GM18907 (cell line): ENCODE data around the gene OPRM1.

Experiments
- ATAC-seq: cut with Tn5 transposase; IDR thresholded peaks from one replicate; pipeline ENCODE4 v1.9.1; 2021; ENCODE audit warnings: mild to moderate bottlenecking, moderate library complexity; ENCODE audit not compliant: unreplicated experiment

Gene OPRM1

DNA sequence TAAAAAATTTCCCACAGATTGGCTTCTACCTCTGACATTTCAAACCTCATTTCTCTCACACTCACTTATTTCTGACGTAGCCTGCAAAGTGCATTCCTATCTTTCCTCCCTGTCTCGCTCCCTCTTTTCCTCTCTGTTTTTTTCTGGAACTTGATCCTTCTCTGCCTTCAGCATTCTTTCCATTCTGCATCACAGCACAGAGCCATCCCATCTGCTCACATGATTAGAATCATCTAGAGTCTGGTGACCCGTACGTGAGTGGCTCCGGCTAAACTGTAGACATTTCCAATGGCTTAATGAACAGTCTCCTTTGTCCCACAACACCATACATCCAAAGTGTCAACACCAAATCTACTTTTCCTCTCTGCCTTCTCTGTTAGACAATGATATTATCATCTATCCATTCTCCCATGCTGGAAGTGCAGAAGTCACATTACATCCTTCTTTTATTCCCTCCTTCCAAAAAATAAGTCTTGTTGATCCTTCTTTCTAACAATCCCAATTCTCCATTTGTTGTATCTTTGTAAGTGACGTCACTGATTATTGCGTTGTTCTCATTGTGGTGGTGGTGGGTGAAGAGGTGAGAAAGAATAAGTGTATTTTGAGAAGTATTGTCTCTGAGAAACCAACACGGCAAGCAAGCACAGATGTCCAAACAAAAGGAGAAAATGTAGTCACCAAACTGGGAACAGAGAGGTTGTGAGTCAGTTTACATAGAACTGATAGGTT is 41.6 kb downstream of the OPRM1 start:
- ATAC-seq: no peak

DNA sequence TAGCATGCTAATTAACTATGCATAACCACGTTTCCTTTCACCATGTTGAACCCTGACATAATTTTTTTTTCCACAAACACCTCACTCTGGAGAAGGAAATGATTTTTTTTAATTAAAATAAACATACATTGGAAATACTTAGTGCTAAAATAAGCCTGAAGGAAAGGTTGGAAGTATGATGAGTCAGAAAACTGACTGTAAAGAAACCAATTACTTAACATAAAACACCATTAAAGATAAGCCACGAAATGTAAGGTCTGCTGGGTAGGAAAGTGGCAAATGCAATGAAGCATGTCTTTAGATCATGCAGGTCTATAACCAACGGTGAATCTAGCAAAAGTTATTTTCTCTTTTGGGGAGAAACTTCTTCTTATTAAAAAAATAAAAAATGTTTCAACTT is 47.5 kb downstream of the OPRM1 start:
- no peak for ATAC-seq

DNA sequence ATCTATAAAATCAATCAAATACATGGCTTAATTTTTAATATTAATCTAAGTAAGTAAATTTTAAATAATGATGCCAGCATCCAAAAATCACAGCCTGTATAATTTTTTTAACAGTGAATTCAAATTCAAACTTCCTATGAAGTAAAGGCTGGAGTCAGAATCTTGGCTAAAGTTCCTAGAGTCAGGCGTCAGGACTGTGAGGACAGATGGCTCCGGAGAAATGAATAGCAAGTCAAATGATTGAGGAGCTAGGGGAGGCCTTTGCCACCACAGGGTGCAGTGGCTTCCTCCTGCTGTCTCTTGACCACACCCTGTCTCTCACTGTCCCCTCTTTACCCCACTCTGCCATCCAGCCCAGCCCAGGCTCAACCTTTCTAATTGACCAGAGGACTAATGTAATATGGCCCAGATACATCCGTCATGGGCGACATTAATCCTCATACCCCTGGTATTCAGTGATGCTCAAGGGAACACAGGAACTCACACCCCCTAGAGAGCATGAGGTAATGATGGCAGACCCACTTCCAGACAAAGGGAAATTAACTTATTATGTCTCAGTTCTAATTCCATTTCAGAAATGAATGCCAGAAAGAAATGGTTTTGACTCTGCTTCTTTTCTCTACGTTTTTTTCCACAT is 53.4 kb downstream of the OPRM1 start:
- ATAC-seq: no peak

DNA sequence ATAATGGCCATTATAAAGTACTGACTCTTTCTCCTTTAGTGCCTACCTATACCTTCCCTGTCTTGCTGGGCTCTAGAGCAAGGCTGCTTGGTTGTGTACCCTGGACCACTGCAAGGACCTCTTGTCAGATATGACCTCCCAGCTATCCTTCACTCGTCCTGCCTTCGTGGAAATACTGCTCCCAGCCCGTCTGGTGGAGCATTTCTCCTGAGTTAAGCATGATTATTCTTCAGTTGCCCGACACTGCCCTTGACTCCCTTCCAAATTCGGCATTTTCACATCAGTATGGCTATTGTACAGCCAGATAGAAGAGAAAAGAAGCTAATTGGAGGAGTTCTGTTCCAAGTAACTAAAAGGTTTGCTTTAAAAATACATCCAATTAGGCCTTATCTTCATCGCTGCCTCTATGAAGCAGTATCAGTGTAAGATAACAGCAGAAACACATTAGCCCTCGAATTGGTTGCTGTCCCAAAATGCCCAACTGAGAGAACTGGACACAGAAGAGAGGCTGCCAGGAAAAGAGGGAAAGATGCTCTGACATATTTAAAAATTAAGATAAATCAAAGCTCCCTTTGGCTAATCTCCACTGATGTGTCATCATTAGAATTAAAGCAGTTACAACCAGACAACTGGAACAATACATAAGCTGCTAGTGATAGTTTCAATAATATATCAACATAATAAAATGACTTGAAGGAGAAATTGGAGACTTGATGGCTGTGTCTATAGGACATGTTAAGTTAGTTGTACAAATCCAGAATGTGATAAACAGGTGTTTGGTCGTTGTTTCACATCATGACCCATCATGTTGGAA is 54.4 kb downstream of the OPRM1 start:
- no peak for ATAC-seq

DNA sequence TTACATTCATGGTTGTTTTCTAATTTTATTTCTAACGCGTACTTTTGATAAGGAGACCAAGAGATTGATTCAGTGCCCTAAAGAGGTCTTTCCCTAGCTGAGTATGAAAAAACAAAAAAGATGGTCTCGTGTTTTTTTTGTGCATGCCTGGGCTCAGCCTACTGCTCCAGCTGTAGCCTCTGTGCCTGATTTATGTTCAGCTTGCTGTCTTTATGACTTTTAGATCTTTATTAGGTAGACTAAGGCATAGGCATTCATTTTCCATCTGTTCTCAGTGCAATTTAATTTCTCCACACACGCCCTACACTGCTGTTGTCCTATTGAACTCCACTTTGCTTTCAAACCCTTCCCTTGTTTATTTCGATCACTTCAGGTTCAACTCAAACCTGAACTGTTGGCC is 56.5 kb downstream of the OPRM1 start:
- no peak for ATAC-seq

DNA sequence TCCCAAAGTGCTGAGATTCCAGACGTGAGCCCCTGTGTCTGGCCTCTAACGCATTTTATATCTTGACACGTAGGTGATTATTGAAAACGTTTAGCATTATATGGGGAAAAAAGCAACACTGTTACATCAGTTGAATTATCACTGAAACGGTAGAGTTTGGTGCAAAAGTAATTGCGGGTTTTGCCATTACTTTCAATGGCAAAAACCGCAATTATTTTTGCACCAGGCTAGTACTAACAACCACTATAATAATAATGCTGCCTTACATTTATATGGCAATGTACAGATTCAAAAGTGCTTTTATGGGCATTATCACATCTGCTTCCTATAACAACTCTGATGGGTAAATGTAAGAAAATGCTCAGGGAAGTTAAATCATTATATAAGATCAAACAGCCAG is 57.3 kb downstream of the OPRM1 start:
- ATAC-seq: no peak

DNA sequence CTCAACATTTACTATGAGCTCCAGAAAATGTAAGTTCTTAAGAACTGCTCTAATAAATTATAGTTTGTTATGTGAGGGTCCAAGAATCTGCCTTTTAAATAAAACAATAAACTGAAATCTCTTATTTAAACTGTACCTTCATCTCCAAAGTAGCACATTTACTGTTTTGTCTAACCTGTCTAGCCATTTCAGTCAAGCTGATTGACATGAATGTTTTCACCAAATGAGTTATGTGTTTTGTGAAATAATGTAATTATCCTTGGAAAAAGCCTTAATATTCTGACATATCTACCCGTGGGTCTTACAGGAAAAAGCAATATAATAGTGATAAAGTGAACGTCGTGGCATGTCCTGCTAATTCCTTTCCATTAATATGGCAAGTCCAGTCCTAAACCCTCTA is 57.8 kb downstream of the OPRM1 start:
- no peak for ATAC-seq

DNA sequence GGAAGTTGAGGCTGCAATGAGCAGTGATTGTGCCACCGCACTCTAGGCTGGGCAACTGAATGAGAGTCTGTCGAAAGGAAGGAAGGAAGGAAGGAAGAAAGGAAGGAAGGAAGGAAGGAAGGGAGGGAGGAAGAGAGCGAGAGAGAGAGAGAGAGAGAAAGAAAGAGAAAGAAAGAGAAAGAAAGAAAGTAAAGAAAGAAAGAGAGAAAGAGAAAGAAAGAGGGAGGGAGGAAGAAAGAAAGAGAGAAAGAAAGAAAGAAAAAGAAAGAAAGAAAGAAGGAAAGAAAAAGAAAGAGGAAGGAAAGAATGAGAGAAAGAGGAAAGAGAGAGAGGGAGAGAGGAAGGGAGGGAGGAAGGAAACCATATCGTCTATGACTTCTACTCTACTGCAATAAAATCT is 60.2 kb downstream of the OPRM1 start:
- no peak for ATAC-seq

DNA sequence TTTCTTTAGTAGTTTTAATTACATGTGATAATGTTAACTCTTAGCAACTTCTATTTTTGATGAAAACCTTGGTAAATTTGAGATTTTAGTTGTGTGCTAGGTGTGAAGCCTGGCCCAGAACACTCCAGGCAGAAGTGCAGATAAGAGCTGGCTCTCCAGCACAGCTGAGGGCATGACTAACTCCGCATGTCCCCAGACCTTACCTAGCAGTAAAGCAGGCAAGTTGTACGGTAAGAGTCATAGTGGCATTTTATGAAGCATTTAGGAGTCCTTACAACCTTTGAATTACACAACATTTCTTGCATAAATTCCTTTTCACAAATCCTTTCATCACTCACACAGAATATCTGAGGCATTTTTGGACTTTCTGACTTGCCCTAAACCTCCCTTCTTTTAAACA is 67.2 kb downstream of the OPRM1 start:
- no peak for ATAC-seq

DNA sequence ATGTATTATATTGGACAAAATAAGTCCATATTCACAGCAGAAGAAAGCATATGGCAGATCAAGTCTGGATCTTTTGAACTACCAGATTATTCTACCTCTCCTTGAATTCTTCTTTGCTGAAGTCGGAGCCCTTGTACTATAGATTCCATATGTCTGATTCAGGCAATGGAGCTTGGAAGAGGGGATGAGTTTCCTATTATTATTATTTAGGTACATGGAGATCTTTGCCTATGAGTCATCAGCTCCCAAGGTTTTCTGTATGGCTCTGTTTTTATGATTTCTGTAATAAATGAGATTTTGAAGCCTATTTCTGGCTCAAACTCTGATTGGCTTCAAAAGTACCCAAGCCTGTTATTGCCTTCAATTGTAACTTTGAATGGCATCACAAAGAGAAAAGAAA is 72.0 kb downstream of the OPRM1 start:
- no peak for ATAC-seq

DNA sequence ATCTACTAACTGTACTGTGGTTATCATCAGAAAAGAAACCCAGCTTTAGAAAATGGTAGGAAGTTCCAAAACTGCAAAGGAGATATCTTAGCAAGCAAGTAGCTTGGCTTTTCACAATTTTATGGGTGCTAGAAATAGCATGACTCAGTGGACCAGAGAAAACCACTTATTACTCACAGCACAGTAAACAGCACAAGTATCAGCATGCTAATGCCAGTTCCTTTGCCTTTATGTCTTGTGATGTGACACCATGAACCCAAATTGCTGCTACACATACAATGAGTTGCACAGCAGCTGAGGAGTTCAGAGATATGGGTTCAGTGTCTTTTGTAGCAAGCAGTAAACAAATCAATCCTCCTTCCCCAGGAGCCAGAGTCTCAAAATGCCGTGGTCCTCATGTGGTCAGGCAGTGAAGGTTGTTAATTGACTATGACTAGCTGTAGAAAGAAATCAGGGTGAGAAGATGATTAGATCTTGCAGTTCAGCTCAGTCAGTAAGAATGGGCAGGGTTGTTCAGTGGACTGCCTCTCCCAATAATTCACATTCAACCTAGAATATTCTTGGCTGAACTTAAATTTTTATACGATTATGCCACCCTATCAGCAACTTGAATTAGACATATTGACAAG is 73.3 kb downstream of the OPRM1 start:
- no peak for ATAC-seq

DNA sequence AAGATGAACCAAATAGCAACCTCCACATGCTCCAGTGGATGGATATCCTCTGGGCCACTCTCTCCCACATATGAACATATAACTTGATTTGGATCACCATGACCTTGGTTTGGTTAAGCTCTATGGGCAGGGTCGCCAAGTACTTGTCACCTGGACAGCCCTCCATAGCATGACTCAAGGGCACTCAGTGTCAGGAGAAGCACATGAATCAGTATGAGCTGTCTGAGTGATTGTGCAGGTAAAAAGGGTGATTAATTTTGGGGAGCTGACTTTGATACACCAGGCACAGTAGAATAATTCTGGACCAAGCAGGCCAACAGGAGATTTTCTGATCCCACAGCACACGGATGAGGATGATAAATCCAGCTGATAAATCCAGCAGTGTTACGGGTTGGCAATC is 74.4 kb downstream of the OPRM1 start:
- ATAC-seq: no peak

DNA sequence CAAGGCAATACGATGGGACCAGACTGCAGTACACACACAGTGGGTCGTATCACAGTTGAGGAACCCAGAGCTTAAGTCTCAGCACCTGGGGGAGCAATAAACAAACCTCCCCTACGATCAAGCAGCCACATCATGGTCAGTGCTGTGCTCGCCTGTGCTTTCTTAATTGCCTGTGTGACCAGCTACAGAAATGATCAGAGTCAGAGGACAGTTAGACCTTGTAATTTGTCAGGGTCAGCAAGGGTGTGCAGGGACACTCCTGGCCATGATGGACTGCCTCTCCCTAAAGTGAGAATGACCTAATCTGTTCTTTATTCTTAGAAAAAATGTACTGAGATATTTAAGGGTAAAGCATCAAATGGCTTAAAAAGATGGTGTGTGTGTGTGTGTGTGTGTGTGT is 78.4 kb downstream of the OPRM1 start:
- ATAC-seq: no peak

DNA sequence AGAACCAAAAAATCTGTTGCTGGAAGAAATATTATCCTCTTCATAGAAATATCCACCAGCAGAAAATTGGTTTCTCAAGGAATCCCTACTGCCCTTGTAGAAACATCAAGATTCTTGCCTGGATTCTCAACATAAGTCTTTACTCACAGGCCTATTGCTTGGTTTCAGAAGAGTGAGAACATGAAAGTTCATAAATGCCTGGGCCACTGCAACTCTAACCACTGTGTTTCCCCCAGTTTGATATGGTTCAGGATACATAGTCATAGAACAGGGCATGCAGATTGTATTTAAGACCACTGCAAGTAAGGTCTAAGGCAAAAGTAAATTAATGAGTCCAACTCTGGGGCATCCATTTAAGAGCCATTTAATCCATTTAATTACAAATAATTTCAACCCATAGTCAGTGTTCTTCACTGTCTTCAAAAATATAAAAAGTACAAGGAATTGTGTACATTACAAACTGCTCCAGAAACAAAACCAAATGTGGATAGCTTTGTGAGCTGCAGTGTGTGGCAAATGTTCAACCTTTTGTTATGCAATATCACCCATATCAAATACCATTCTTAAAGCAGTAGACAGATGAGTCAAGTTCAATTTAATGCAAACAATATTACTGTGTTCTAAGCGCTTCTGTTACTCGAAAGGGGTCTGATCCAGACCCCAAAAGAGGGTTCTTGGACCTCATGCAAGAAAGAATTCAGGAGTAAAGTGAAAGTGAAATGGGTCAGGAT is 83.3 kb downstream of the OPRM1 start:
- ATAC-seq: no peak

DNA sequence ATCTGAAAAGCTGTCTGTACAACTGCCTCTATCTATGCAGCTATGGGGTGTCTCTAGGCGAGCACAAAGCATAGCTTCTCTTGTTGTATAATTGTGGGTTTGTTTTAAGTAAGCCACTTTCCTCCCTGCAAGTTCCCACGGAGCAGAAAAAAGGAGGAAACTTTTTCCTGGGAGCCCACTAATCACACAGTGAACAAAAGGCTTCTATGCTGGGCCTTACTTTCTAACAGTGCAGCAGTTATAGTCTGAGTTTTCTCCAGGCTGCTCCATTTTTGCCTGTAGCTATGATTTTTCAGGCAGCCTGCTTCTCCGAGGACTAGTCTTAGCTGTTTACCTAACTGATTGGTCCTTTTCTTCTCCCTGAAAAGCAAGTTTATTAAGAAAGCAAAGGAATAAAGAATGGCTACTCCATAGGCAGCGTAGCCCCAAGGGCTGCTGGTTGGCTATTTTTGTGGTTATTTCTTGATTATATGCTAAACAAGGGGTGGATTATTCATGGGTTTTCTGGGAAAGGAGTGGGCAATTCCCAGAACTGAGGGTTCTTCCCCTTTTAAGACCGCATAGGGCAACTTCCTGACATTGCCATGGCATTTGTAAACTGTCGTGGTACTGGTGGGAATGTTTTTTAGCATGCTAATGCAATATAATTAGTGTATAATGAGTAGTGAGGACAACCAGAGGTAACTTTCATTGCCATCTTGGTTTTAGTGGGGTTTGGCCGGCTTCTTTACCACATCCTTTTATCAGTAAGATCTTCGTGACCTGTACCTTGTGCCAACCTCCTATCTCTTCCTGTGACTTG is 84.3 kb downstream of the OPRM1 start:
- no peak for ATAC-seq

DNA sequence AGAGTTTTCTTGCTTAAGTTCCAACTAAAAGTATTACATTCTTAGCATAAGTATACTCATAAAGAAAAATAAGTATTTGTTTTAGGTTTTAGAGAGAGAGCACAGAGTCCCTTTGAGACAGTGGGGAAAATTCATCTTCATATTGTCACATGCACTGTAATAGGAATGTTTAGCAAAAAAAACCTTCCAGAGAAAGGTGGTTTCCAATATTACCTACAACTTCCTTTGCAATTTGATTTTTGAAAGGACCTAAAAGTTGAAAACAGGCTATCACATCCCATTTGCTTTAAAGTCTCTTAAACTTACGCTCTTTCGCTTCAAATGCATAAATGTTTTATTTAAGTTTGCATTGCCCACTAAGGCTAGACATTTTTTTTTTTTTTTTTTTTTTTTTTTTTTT is 86.4 kb downstream of the OPRM1 start:
- no peak for ATAC-seq

DNA sequence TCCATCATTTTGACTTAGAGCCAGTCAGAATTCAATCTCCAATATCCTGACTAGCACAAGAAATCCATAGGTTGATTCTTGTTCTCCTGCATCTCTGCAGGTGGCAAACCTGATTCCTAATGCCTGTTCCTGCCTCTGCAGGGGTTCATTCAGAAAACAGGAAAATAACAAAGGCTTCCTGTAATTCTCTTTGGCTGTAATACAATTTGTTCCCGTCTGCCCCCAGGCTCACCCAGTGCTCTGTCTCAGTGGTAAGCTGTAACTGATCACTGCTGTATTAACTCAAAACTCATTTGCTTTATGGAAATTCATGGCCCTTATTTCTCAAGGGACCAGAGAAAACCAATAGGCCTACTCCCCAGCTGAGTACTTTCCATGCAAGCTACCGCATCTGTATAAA is 88.6 kb downstream of the OPRM1 start:
- ATAC-seq: no peak

DNA sequence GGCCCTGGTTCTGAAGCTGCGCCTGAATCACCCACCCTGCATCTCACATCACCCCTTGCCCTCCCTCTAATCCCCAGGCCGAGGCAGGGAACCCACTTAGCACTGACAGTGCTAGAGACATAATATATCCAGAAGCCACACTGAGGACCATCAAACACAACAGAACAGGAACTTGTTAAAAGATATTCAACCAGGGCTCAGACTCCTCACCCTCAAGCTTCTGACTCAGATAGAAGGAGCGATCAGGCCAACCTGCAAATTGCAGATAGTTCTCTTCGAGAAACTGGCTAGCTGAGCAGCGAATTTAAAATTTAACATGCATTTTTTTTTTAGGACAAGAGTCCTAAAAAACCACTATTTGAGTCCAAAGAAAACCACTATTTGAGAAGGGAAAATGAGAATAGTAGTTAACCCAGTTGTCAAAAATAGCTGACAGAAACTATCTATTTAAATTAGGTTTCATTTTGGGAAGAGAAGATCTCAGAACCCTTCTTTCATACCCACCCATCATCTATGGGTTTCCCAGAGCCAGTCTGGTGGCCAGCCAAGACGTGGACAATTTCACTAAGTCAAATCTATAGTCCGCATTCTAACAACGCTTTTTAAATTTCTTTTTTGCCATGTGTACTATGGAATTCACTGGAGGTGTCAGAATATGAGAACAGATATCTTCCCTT is 95.6 kb downstream of the OPRM1 start:
- ATAC-seq: no peak

DNA sequence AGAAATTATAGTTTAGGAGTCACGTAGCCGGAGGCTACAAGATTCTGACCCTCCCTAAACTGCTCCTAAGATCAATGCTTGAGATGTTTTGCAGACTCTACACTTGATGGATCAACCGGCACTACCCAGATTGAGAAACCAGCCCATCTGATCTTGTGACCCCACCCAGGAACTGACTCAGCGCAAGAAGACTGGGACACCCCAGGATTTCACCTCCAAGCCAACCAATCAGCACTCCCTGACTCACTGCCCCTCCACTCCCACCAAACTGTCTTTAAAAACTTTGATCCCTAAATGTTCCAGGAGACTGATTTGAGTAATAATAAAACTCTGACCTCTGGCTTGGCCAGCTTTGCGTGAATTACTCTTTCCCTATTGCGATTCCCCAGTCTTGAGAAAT is 99.8 kb downstream of the OPRM1 start:
- no peak for ATAC-seq

DNA sequence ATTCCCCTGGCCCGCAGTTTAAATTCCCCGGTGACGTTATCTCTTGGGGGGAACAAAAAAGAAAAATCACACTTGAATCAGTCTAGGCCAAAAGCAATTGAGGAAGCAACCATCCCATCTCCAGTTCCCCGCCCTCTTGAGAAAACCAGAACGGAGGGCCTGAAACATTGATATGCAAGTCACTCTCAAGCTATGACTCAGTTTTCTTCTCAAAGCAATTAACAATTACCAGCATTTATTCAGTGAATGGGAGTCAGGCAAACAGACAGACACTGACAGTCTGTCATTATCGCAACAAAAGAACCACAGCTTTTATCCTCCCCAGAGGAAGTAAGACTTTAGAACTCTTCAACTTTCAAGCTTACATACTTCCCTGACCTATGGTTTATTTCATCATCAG is 100.9 kb downstream of the OPRM1 start:
- ATAC-seq: no peak
